IMR-90 (cell line): ENCODE results near the gene SUPT3H. TPM values are rescaled to one million over a fixed set of nuclear protein-coding genes. Genes with fewer than 3 reads are reported as not detected.

Experiments
- ATAC-seq: fragments of 200-7000 bp; cut with Tn5 transposase; 2 replicates; pipeline ENCODE4 v1.9.1; 2020; ENCODE audit warnings: low read depth, mild to moderate bottlenecking, moderate library complexity
- BruUV-seq: library from RNA; stranded (reverse); fragments of 400-500 nt; replicated peaks from 2 replicates; lab custom pipeline; 2021; lab: Mats Ljungman, UMichigan
- CTCF ChIA-PET: fragments of 300-600 bp; formaldehyde crosslinking; extraction: SDS; loops from one replicate; lab custom pipeline; 2021; ENCODE audit warnings: antibody characterized with exemption; lab: Yijun Ruan, JAX
- POLR2A ChIA-PET: fragments of 300-600 bp; sonication (Branson Sonifier 250); formaldehyde crosslinking; loops from one replicate; lab custom pipeline; 2022; ENCODE audit warnings: antibody characterized with exemption; ENCODE audit not compliant: unreplicated experiment; lab: Charles Lee
- DNase-seq: peaks from one replicate; pipeline ENCODE4 v3.0.0; 2013
- H2AFZ ChIP-seq: replicated peaks from 2 replicates; pipeline ENCODE3; 2013; ENCODE audit warnings: low read length, mild to moderate bottlenecking; ENCODE audit not compliant: poor library complexity
- H2AK5ac ChIP-seq: 2 replicates; pipeline ENCODE4 v1.6.1; 2013; ENCODE audit warnings: low read depth, low read length, inconsistent platforms
- H2AK9ac ChIP-seq: replicated peaks from 2 replicates; pipeline ENCODE3; 2013; ENCODE audit warnings: mild to moderate bottlenecking, low read depth, low read length, moderate library complexity; ENCODE audit not compliant: poor library complexity
- H2BK120ac ChIP-seq: 2 replicates; pipeline ENCODE4 v1.6.1; 2013; ENCODE audit warnings: low read depth, low read length, inconsistent platforms
- H2BK15ac ChIP-seq: 3 replicates; pipeline ENCODE4 v1.6.1; 2013; ENCODE audit warnings: low read depth, low read length, inconsistent platforms
- H2BK20ac ChIP-seq: 2 replicates; pipeline ENCODE4 v1.6.1; 2013; ENCODE audit warnings: low read depth, mild to moderate bottlenecking, inconsistent platforms, low read length, moderate library complexity
- H2BK5ac ChIP-seq: 2 replicates; pipeline ENCODE4 v1.6.1; 2013; ENCODE audit warnings: mild to moderate bottlenecking, low read depth, low read length, inconsistent platforms; ENCODE audit not compliant: poor library complexity, severe bottlenecking
- H3K14ac ChIP-seq: replicated peaks from 2 replicates; pipeline ENCODE4 v1.6.1; 2013; ENCODE audit warnings: low read depth, low read length, inconsistent platforms
- H3K18ac ChIP-seq: 2 replicates; pipeline ENCODE4 v1.6.1; 2013; ENCODE audit warnings: low read depth, low read length, control low read depth
- H3K23ac ChIP-seq: 2 replicates; pipeline ENCODE4 v1.6.1; 2013; ENCODE audit warnings: low read depth, low read length, inconsistent platforms
- H3K27ac ChIP-seq: 2 replicates; pipeline ENCODE4 v1.5.1; 2013; ENCODE audit warnings: mild to moderate bottlenecking, control low read depth, low read length; ENCODE audit not compliant: insufficient read depth
- H3K27me3 ChIP-seq: 2 replicates; pipeline ENCODE4 v1.6.1; 2013; ENCODE audit warnings: low read length; ENCODE audit not compliant: control insufficient read depth, insufficient read depth
- H3K36me3 ChIP-seq: 2 replicates; pipeline ENCODE4 v1.6.1; 2013; ENCODE audit warnings: low read length, mixed read lengths; ENCODE audit not compliant: control insufficient read depth, insufficient read depth
- H3K4ac ChIP-seq: 2 replicates; pipeline ENCODE4 v1.6.1; 2013; ENCODE audit warnings: low read depth, low read length, inconsistent platforms
- H3K4me1 ChIP-seq: 2 replicates; pipeline ENCODE4 v1.6.1; 2013; ENCODE audit warnings: low read length, mixed read lengths; ENCODE audit not compliant: control insufficient read depth, insufficient read depth
- H3K4me2 ChIP-seq: 2 replicates; pipeline ENCODE4 v1.6.1; 2013; ENCODE audit warnings: low read depth, mild to moderate bottlenecking, control low read depth, low read length, moderate library complexity
- H3K4me3 ChIP-seq: 2 replicates; pipeline ENCODE4 v1.5.1; 2013; ENCODE audit warnings: low read depth, mild to moderate bottlenecking, control low read depth, low read length, moderate library complexity; ENCODE audit not compliant: insufficient read depth
- H3K56ac ChIP-seq: 2 replicates; pipeline ENCODE4 v1.6.1; 2013; ENCODE audit warnings: low read length, inconsistent platforms; ENCODE audit not compliant: insufficient read depth; ENCODE audit errors: extremely low read depth
- H3K79me1 ChIP-seq, 2 experiments: 2 replicates each; pipeline ENCODE4 v1.6.1; 2013; ENCODE audit warnings: low read length in 2 of 2, inconsistent platforms in 1 of 2, low read depth in 1 of 2
- H3K9ac ChIP-seq: 2 replicates; pipeline ENCODE4 v1.6.1; 2013; ENCODE audit warnings: low read depth, low read length, control low read depth
- H3K9me1 ChIP-seq: 2 replicates; pipeline ENCODE4 v1.6.1; 2013; ENCODE audit warnings: low read length, inconsistent platforms; ENCODE audit not compliant: insufficient read depth
- H3K9me3 ChIP-seq: 2 replicates; pipeline ENCODE4 v1.6.1; 2013; ENCODE audit warnings: low read length; ENCODE audit not compliant: control insufficient read depth, insufficient read depth
- H4K20me1 ChIP-seq: 2 replicates; pipeline ENCODE4 v1.6.1; 2013; ENCODE audit warnings: low read length, inconsistent platforms; ENCODE audit not compliant: insufficient read depth
- H4K5ac ChIP-seq: 2 replicates; pipeline ENCODE4 v1.6.1; 2013; ENCODE audit warnings: mild to moderate bottlenecking, low read depth, low read length, control low read depth
- H4K8ac ChIP-seq, 2 experiments: 2 replicates each; pipeline ENCODE4 v1.6.1; 2013; ENCODE audit warnings: low read depth in 2 of 2, low read length in 2 of 2, control low read depth in 1 of 2, inconsistent platforms in 1 of 2
- H4K91ac ChIP-seq: 2 replicates; pipeline ENCODE4 v1.6.1; 2013; ENCODE audit warnings: low read depth, low read length, inconsistent platforms; ENCODE audit not compliant: insufficient read depth
- BHLHE40 ChIP-seq: fragments of 150-350 bp; IDR thresholded peaks from 2 replicates; pipeline ENCODE4 v1.6.1; 2016; ENCODE audit warnings: mild to moderate bottlenecking, low read depth, low read length
- CEBPB ChIP-seq: IDR thresholded peaks from 2 replicates; pipeline ENCODE4 v1.6.1; 2012; ENCODE audit warnings: low read depth, low read length, improper control_type of control experiment
- CHD1 ChIP-seq: IDR thresholded peaks from 2 replicates; pipeline ENCODE4 v1.6.1; 2012; ENCODE audit warnings: low read depth, low read length, improper control_type of control experiment
- CTCF ChIP-seq: conservative IDR thresholded peaks from 2 replicates; pipeline ENCODE4 v1.5.1; 2012; ENCODE audit warnings: mild to moderate bottlenecking, low read depth, low read length, improper control_type of control experiment
- ELK1 ChIP-seq: fragments of 150-350 bp; IDR thresholded peaks from 2 replicates; pipeline ENCODE4 v1.6.1; 2016; ENCODE audit warnings: low read depth, mild to moderate bottlenecking, low read length, moderate library complexity, borderline replicate concordance
- FOS ChIP-seq: fragments of 150-350 bp; IDR thresholded peaks from 2 replicates; pipeline ENCODE4 v1.6.1; 2016; ENCODE audit warnings: low read depth, low read length
- MAFK ChIP-seq: IDR thresholded peaks from 2 replicates; pipeline ENCODE4 v1.6.1; 2012; ENCODE audit warnings: low read depth, low read length, improper control_type of control experiment
- MAZ ChIP-seq: IDR thresholded peaks from 2 replicates; pipeline ENCODE4 v1.6.1; 2012; ENCODE audit warnings: low read depth, mild to moderate bottlenecking, low read length, improper control_type of control experiment, moderate library complexity, borderline replicate concordance
- MXI1 ChIP-seq: IDR thresholded peaks from 2 replicates; pipeline ENCODE4 v1.6.1; 2012; ENCODE audit warnings: low read depth, mild to moderate bottlenecking, low read length, moderate library complexity, borderline replicate concordance
- POLR2A ChIP-seq: IDR thresholded peaks from 2 replicates; pipeline ENCODE4 v1.6.1; 2012; ENCODE audit warnings: mild to moderate bottlenecking, low read depth, low read length
- RAD21 ChIP-seq: IDR thresholded peaks from 2 replicates; pipeline ENCODE4 v1.6.1; 2012; ENCODE audit warnings: low read length, improper control_type of control experiment
- RCOR1 ChIP-seq: IDR thresholded peaks from 2 replicates; pipeline ENCODE4 v1.6.1; 2012; ENCODE audit warnings: mild to moderate bottlenecking, low read length, improper control_type of control experiment; ENCODE audit not compliant: insufficient replicate concordance
- RFX5 ChIP-seq: IDR thresholded peaks from 2 replicates; pipeline ENCODE4 v1.8.0; 2012; ENCODE audit warnings: low read depth, mild to moderate bottlenecking, low read length, moderate library complexity
- SMC3 ChIP-seq: fragments of 150-350 bp; IDR thresholded peaks from 2 replicates; pipeline ENCODE4 v1.6.1; 2016; ENCODE audit warnings: low read depth, mild to moderate bottlenecking, antibody characterized with exemption, low read length, moderate library complexity
- USF2 ChIP-seq: fragments of 150-350 bp; IDR thresholded peaks from 2 replicates; pipeline ENCODE4 v1.6.1; 2017; ENCODE audit warnings: mild to moderate bottlenecking, antibody characterized with exemption, low read length, low read depth
- WGBS, 2 experiments: methylation state at CpG; one replicate each; pipeline versions ENCODE4 v1.1.5 to v1.1.7; 2013; ENCODE audit warnings: missing lambda C conversion rate in 2 of 2; ENCODE audit not compliant: insufficient read length in 1 of 2; ENCODE audit errors: extremely low coverage in 2 of 2; 5-methylcytosine and 5-hydroxymethylcytosine counted together
- dilution Hi-C: fragments of 300-500 bp; cut with HindIII; formaldehyde crosslinking; loops from one replicate; pipeline ENCODE4 v1.14.3; 2018; ENCODE audit warnings: low sequenced_read_pairs; ENCODE audit not compliant: unreplicated experiment
- in situ Hi-C: fragments of 300-500 bp; cut with MboI; formaldehyde crosslinking; loops from 3 replicates; pipeline ENCODE4 v1.14.3; 2019; ENCODE audit warnings: low sequenced_read_pairs, inconsistent platforms, mixed read lengths
- intact Hi-C: fragments of 100-400 bp; cut with micrococcal nuclease; formaldehyde crosslinking; loops from 2 replicates; pipeline ENCODE4 v1.10.0; 2022
- polyA plus RNA-seq, 3 experiments: library from polyadenylated mRNA; depleted of rRNA; stranded (reverse); fragments of >200 nt; gene quantifications; 2 replicates each; pipeline ENCODE4 v1.2.3, GENCODE V29; 2012; ENCODE audit warnings: low replicate concordance in 1 of 3
- total RNA-seq: library from RNA; depleted of rRNA; stranded (reverse); fragments of >200 nt; gene quantifications from 2 replicates; pipeline ENCODE4 v1.2.3, GENCODE V29; 2012

The SUPT3H gene
- total and polyA plus RNA-seq, 2 of the 4 experiments (the other 2 are of a cell fraction): 4.5 to 5.0 TPM

GRCh38 chr6:44972709-44973108 is 405.0 kb downstream of the SUPT3H start:
- Histone ChIP-seq H2BK5ac (no peak overlapping the region), H2AFZ (no peak overlapping the region), H3K9ac (no peak overlapping the region), H2AK9ac (no peak overlapping the region), H2BK20ac (no peak overlapping the region), H3K4me1 (no peaks in the 10 kb centered on the region), H3K4me2 (no peak overlapping the region), H4K8ac (no peak overlapping the region), H4K5ac (no peak overlapping the region), H2BK15ac (no peak overlapping the region), H3K23ac (no peak overlapping the region), H3K9me1 (no peaks in the 10 kb centered on the region), H4K20me1 (no peaks in the 10 kb centered on the region), H3K9me3 (peaks cover 3% of the 10 kb centered on the region; the same call in 1 of the 2 replicates), H3K14ac (no peak overlapping the region), H3K56ac (no peak overlapping the region), H3K4ac (no peak overlapping the region), H3K79me1 (no peaks in the 10 kb centered on the region), H2AK5ac (no peak overlapping the region), H3K36me3 (no peaks in the 10 kb centered on the region), H2BK120ac (no peak overlapping the region), H3K27me3 (no peaks in the 10 kb centered on the region), H3K18ac (no peak overlapping the region), H4K91ac (no peak overlapping the region), H3K27ac (no peak overlapping the region), H3K4me3 (no peak overlapping the region)
- ChIA-PET CTCF (no interaction called here), POLR2A (no interaction called here)
- dilution Hi-C loops (no loop called here), in situ Hi-C loops (no loop called here), intact Hi-C loops (no loop called here)
- no TSS peak for BruUV-seq
- WGBS, 2 experiments: no CpG with 5 or more reads among the region's 3 CpGs
- TF ChIP-seq POLR2A (no peak), MAZ (no peak), CHD1 (no peak), RFX5 (no peak), RAD21 (no peak), FOS (no peak), USF2 (no peak), RCOR1 (no peak), CTCF (no peak), MXI1 (no peak), ELK1 (no peak), MAFK (no peak), SMC3 (no peak), BHLHE40 (no peak), CEBPB (no peak)
- DNase-seq (no peak), ATAC-seq (no peak)
